ENCODE results near the gene FGD1. TPM values are rescaled to one million over a fixed set of nuclear protein-coding genes. Genes with fewer than 3 reads are reported as not detected.

FGD1 gene
- total and polyA plus RNA-seq, 2 experiments from 2014 or later = 9.0 to 11.9 TPM

- no peaks in the 10 kb centered on the region for H4K20me1 ChIP-seq (ENCODE audit: insufficient read depth, poor library complexity, severe bottlenecking)
- no peaks in the 10 kb centered on the region for H3K36me3 ChIP-seq (replicated peaks; ENCODE audit: insufficient read depth, low read depth)
- H3K4me1 ChIP-seq (ENCODE audit: insufficient read depth) = no peaks in the 10 kb centered on the region
- no peak overlapping the region for H3K4me3 ChIP-seq
- H2AFZ ChIP-seq = no peak overlapping the region
- no peak overlapping the region for H3K4me2 ChIP-seq
- H3K9me3 ChIP-seq (ENCODE audit: low read depth) = no peaks in the 10 kb centered on the region
- no peaks in the 10 kb centered on the region for H3K79me2 ChIP-seq
- TF ChIP-seq EZH2 (IDR thresholded peaks at IDR 0.05; ENCODE audit: borderline replicate concordance) (no peak), CTCF (IDR thresholded peaks at IDR 0.05; ENCODE audit: poor library complexity) (no peak), EZH2phosphoT487 (IDR thresholded peaks at IDR 0.05; ENCODE audit: low read depth, severe bottlenecking, unreplicated experiment) (no peak)
- no peaks in the 10 kb centered on the region for H3K27me3 ChIP-seq
- WGBS (ENCODE audit: low lambda C conversion rate, missing lambda C conversion rate) = 72% methylated on average over 2 of the region's 2 CpGs
- DNase-seq (ENCODE audit: low spot score) = no peak
- no peaks in the 10 kb centered on the region for H3K9me2 ChIP-seq (replicated peaks; ENCODE audit: insufficient read depth)
- no peak overlapping the region for H3K27ac ChIP-seq
Measured at GRCh38 chrX:54407266-54407665, 88.8 kb downstream of the FGD1 start.

- H3K9me3 ChIP-seq (ENCODE audit: low read depth) = no peaks in the 10 kb centered on the region
- no peaks in the 10 kb centered on the region for H3K9me2 ChIP-seq (replicated peaks; ENCODE audit: insufficient read depth)
- 65% methylated on average over 1 of the region's 1 CpG for WGBS (ENCODE audit: low lambda C conversion rate, missing lambda C conversion rate)
- H3K36me3 ChIP-seq (replicated peaks; ENCODE audit: insufficient read depth, low read depth) = no peaks in the 10 kb centered on the region
- H3K27me3 ChIP-seq = no peaks in the 10 kb centered on the region
- TF ChIP-seq EZH2 (IDR thresholded peaks at IDR 0.05; ENCODE audit: borderline replicate concordance) (no peak), CTCF (IDR thresholded peaks at IDR 0.05; ENCODE audit: poor library complexity) (no peak), EZH2phosphoT487 (IDR thresholded peaks at IDR 0.05; ENCODE audit: low read depth, severe bottlenecking, unreplicated experiment) (no peak)
- no peaks in the 10 kb centered on the region for H4K20me1 ChIP-seq (ENCODE audit: insufficient read depth, poor library complexity, severe bottlenecking)
- DNase-seq (ENCODE audit: low spot score) = no peak
- H3K4me1 ChIP-seq (ENCODE audit: insufficient read depth) = no peaks in the 10 kb centered on the region
- H2AFZ ChIP-seq = no peak overlapping the region
- H3K4me2 ChIP-seq = no peak overlapping the region
- no peaks in the 10 kb centered on the region for H3K79me2 ChIP-seq
- H3K4me3 ChIP-seq = no peak overlapping the region
- H3K27ac ChIP-seq = no peak overlapping the region
Measured at GRCh38 chrX:54397113-54397512, 98.9 kb downstream of the FGD1 start.

Other genes starting within 250 kb of the FGD1 start
- 12.4 and 12.5 TPM in 2 replicates for gene WNK3, start 138.2 kb downstream of the FGD1 start, total RNA-seq
- 9.8 and 10.6 TPM in 2 replicates for gene WNK3, start 138.2 kb downstream of the FGD1 start, polyA plus RNA-seq
- gene TSR2, start 55.8 kb downstream of the FGD1 start, total RNA-seq = 16.5 and 18.9 TPM in 2 replicates
- gene TSR2, start 55.8 kb downstream of the FGD1 start, polyA plus RNA-seq = 58.4 and 58.8 TPM in 2 replicates
- gene GNL3L, start 34.0 kb upstream of the FGD1 start, total RNA-seq = 26.5 and 31.5 TPM in 2 replicates
- 9.7 and 10.3 TPM in 2 replicates for gene GNL3L, start 34.0 kb upstream of the FGD1 start, polyA plus RNA-seq